DND-41 (cell line): ENCODE measurements around the gene PLSCR3.

ENCODE experiments used
- EZH2 ChIP-seq: IDR thresholded peaks from 3 replicates; pipeline ENCODE4 v1.6.1; 2012; ENCODE audit warnings: borderline replicate concordance, low read depth, mild to moderate bottlenecking, moderate library complexity, low read length, inconsistent platforms; ENCODE audit not compliant: severe bottlenecking
- TF ChIP-seq, protein P1 (sequence below): IDR thresholded peaks from 2 replicates; pipeline ENCODE4 v1.5.1; 2012; ENCODE audit warnings: borderline replicate concordance, low read length, moderate library complexity, mild to moderate bottlenecking; ENCODE audit not compliant: poor library complexity, severe bottlenecking; ENCODE audit errors: extremely low read depth

GRCh38 chr17:7367083-7367482 is 27.2 kb downstream of the PLSCR3 start:
- TF ChIP-seq, protein P1, sequence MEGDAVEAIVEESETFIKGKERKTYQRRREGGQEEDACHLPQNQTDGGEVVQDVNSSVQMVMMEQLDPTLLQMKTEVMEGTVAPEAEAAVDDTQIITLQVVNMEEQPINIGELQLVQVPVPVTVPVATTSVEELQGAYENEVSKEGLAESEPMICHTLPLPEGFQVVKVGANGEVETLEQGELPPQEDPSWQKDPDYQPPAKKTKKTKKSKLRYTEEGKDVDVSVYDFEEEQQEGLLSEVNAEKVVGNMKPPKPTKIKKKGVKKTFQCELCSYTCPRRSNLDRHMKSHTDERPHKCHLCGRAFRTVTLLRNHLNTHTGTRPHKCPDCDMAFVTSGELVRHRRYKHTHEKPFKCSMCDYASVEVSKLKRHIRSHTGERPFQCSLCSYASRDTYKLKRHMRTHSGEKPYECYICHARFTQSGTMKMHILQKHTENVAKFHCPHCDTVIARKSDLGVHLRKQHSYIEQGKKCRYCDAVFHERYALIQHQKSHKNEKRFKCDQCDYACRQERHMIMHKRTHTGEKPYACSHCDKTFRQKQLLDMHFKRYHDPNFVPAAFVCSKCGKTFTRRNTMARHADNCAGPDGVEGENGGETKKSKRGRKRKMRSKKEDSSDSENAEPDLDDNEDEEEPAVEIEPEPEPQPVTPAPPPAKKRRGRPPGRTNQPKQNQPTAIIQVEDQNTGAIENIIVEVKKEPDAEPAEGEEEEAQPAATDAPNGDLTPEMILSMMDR = no peak
- no peak for TF ChIP-seq EZH2
